22Rv1 (cell line): ENCODE data around the gene FNBP1L.
"Not testable (repeated sequence)": the region's sequence is repeated elsewhere in the genome, so short reads cannot be mapped to it uniquely, and the experiment has no call there.

Source experiments
- H3K27ac ChIP-seq: fragments of 450-650 bp; 2 replicates; pipeline ENCODE4 v1.5.1; 2017
- CTCF ChIP-seq: fragments of 450-650 bp; IDR thresholded peaks from 2 replicates; pipeline ENCODE4 v1.5.1; 2017; ENCODE audit warnings: mild to moderate bottlenecking
- ZFX ChIP-seq: fragments of 450-650 bp; IDR thresholded peaks from 2 replicates; pipeline ENCODE4 v1.6.1; 2017; ENCODE audit warnings: antibody characterized with exemption, borderline replicate concordance

Gene FNBP1L

GRCh38 chr1:93471284-93471683 lies 23.4 kb downstream of the FNBP1L start:
- H3K27ac ChIP-seq, result peak overlapping the region; percentile 30
- no peak for TF ChIP-seq CTCF
- no peak for TF ChIP-seq ZFX

GRCh38 chr1:93471911-93472310 lies 24.0 kb downstream of the FNBP1L start:
- peak overlapping the region; percentile 30 for H3K27ac ChIP-seq
- TF ChIP-seq CTCF (no peak), ZFX (no peak)

GRCh38 chr1:93474321-93474720 lies 26.4 kb downstream of the FNBP1L start:
- no peak overlapping the region for H3K27ac ChIP-seq
- TF ChIP-seq ZFX (no peak), CTCF (no peak)

- TF ChIP-seq CTCF (no peak), ZFX (no peak)
- no peak overlapping the region for H3K27ac ChIP-seq
Measured at GRCh38 chr1:93475681-93476080, 27.8 kb downstream of the FNBP1L start.

GRCh38 chr1:93479133-93479745 lies 31.3 kb downstream of the FNBP1L start:
- H3K27ac ChIP-seq, result not testable (repeated sequence)

GRCh38 chr1:93481899-93482298 lies 34.0 kb downstream of the FNBP1L start:
- H3K27ac ChIP-seq, result not testable (repeated sequence)

GRCh38 chr1:93483200-93483599 lies 35.3 kb downstream of the FNBP1L start:
- TF ChIP-seq ZFX, result no peak
- no peak for TF ChIP-seq CTCF

GRCh38 chr1:93483606-93484005 lies 35.7 kb downstream of the FNBP1L start:
- TF ChIP-seq CTCF, result no peak
- no peak for TF ChIP-seq ZFX
- H3K27ac ChIP-seq, result no peak overlapping the region

More at GRCh38 chr1:93483200-93483599, 35.3 kb downstream of the FNBP1L start:
- H3K27ac ChIP-seq, result no peak overlapping the region
